Gastroesophageal sphincter (tissue), 3 donors: ENCODE data around the gene KAZN.

Experiments used
- CTCF ChIP-seq, 4 experiments: fragments of 200-600 bp in 2 of 4; fragments of 450-650 bp in 2 of 4; sonication (generic) in 1 of 4; IDR thresholded peaks; one replicate each; pipeline ENCODE4 v1.5.1; 2017 to 2019; ENCODE audit warnings: antibody characterized with exemption in 4 of 4, mild to moderate bottlenecking in 2 of 4, moderate library complexity in 2 of 4
- EP300 ChIP-seq: sonication (generic); formaldehyde crosslinking; IDR thresholded peaks from one replicate; pipeline ENCODE4 v1.6.1; 2017; ENCODE audit warnings: antibody characterized with exemption, mild to moderate bottlenecking
- POLR2A ChIP-seq, 2 donors: fragments of 450-650 bp; IDR thresholded peaks; one replicate each; pipeline ENCODE4 v1.6.1; 2017; ENCODE audit warnings: antibody characterized with exemption in 2 of 2, mild to moderate bottlenecking in 2 of 2, moderate library complexity in 1 of 2
- POLR2AphosphoS5 ChIP-seq: sonication (generic); formaldehyde crosslinking; IDR thresholded peaks from one replicate; pipeline ENCODE4 v1.6.1; 2017; ENCODE audit warnings: antibody characterized with exemption

- no peak for TF ChIP-seq POLR2A (IDR thresholded peaks at IDR 0.05)
- no peak for TF ChIP-seq POLR2AphosphoS5
- no peak for TF ChIP-seq CTCF (IDR thresholded peaks at IDR 0.05)
- TF ChIP-seq EP300 = no peak
These were observed 401.0 kb downstream of the KAZN start for GRCh38 chr1:14999441-14999840.
